Dendritic cell treated with granulocyte-macrophage colony-stimulating factor and Interleukin-4, amounts not matched to agents 40 ng/mL and 50 ng/mL, for 4 days (primary cell): ENCODE data around the gene NRBF2.
A peak's percentile ranks its signal among the peaks of the same experiment; 100 is the strongest.

Experiments
- H3K27ac Mint-ChIP-seq: one replicate; pipeline ENCODE4 v1.8.0; 2022; ENCODE audit warnings: mild to moderate bottlenecking, mixed read lengths
- H3K27me3 Mint-ChIP-seq: one replicate; pipeline ENCODE4 v1.8.0; 2022; ENCODE audit warnings: mild to moderate bottlenecking, mixed read lengths
- H3K36me3 Mint-ChIP-seq: one replicate; pipeline ENCODE4 v1.8.0; 2022; ENCODE audit warnings: low read depth, mixed read lengths
- H3K4me1 Mint-ChIP-seq: one replicate; pipeline ENCODE4 v1.8.0; 2022; ENCODE audit warnings: low read depth, mixed read lengths
- H3K4me3 Mint-ChIP-seq: one replicate; pipeline ENCODE4 v1.8.0; 2022; ENCODE audit warnings: mild to moderate bottlenecking, moderate library complexity, mixed read lengths
- H3K9me3 Mint-ChIP-seq: one replicate; pipeline ENCODE4 v1.8.0; 2022; ENCODE audit warnings: mixed read lengths
- intact Hi-C: fragments of 100-400 bp; cut with micrococcal nuclease; formaldehyde crosslinking; loops from one replicate; pipeline ENCODE4 v1.15.0; 2022

Gene NRBF2

GRCh38 chr10:63161592-63161991, 28.5 kb downstream of the NRBF2 start:
- peaks cover 38% of the 10 kb centered on the region for H3K36me3 Mint-ChIP-seq
- intact Hi-C loops = no loop called here
- no peaks in the 10 kb centered on the region for H3K9me3 Mint-ChIP-seq
- H3K4me3 Mint-ChIP-seq = no peak overlapping the region
- no peaks in the 10 kb centered on the region for H3K27me3 Mint-ChIP-seq
- H3K4me1 Mint-ChIP-seq = no peaks in the 10 kb centered on the region
- no peak overlapping the region for H3K27ac Mint-ChIP-seq

DNA sequence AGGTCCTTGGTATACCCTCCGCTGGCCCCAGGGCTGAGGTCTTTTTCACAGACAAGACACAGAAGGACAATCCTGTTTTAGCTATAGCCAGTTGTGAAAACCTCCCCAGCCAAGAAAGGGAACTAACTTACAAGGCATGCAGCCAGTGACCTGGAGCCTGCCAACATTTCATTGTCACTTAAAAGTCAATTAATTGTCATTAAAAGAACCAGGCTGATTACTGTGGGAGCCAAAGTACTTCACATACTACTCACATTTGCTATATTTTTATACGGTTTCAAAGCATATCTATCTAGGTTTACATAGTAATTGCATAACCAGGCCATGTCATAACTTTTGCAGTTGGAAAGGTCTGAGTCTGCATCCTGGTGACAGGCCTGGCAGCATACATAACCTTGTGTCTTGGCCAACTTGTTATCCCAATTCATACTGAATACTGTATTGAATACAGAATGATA, 31.1 kb downstream of the NRBF2 start:
- no peaks in the 10 kb centered on the region for H3K4me1 Mint-ChIP-seq
- H3K4me3 Mint-ChIP-seq = no peak overlapping the region
- no peaks in the 10 kb centered on the region for H3K27me3 Mint-ChIP-seq
- no peak overlapping the region for H3K27ac Mint-ChIP-seq
- intact Hi-C loops = no loop called here
- no peaks in the 10 kb centered on the region for H3K9me3 Mint-ChIP-seq
- H3K36me3 Mint-ChIP-seq = peaks cover 46% of the 10 kb centered on the region

- Mint-ChIP-seq H3K36me3 (peaks cover 57% of the 10 kb centered on the region), H3K4me3 (no peak overlapping the region), H3K4me1 (peaks cover 3% of the 10 kb centered on the region), H3K27me3 (no peaks in the 10 kb centered on the region), H3K27ac (no peak overlapping the region), H3K9me3 (no peaks in the 10 kb centered on the region)
- intact Hi-C loops = loop anchor here (5.0 kb wide), 1 partner anchor 462 kb away; no protein-coding TSS in a partner anchor
Measured at GRCh38 chr10:63165249-63165648, 32.1 kb downstream of the NRBF2 start.

DNA sequence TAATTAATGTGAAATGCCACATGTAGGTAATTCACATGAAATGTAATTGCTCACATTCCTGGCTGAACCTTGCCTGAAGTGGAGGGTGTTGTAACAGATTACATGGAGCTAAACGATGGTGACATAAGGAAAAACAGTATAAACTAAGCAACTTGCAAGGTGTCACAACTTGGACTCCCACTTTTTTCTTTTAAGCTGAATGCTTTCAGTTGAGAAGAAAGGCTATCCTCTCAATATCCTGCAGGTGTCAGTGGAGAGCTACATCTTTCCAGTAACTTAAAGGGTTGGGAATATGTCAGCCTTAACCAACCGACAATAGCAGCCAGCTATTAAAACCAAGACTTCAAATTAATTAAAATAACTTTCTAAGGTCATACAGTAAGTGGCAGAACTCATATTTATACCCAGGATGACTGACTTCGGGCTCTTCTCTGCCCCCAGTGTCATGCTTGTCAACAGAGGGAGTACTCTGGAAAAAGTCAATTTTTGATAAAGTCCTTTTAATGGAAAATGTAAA, 33.7 kb downstream of the NRBF2 start:
- Mint-ChIP-seq H3K9me3 (no peaks in the 10 kb centered on the region), H3K4me1 (peaks cover 5% of the 10 kb centered on the region), H3K4me3 (no peak overlapping the region), H3K27ac (no peak overlapping the region), H3K27me3 (no peaks in the 10 kb centered on the region), H3K36me3 (peaks cover 71% of the 10 kb centered on the region)
- intact Hi-C loops = loop anchor here (1.0 to 5.0 kb wide), 2 partner anchors 461 to 554 kb away; no protein-coding TSS in a partner anchor

DNA sequence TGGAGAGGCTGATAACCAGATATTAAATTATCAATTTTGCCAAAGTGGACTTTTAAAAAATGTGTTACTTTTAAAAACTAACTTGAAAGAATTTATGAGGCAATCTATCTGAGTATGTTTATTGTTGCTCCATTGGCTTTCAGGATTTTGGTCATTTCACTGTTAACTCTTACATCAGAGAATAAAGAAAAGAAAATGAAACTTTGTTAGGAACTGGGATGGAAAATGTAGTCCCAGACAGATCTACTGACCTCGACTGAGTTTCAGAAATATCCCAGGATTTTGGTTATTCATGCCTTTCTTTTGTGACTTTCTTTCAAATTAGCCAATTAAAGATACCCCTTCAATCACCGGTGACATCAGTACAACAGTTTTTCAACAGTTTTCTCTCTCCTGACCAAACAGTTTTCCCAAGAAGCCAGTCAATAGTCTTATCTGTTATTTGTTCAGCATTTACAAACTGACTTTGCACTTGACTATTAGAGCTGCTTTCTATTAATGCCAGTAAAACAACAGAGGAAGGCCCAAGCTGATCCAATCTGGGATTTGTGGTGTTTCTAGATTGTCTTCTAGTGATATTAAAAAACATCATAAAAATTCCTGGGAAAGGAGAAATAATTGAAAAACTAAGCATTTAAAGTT, 35.8 kb downstream of the NRBF2 start:
- intact Hi-C loops = loop anchor here (5.0 kb wide), 1 partner anchor 458 kb away; no protein-coding TSS in a partner anchor
- H3K27ac Mint-ChIP-seq = no peak overlapping the region
- no peaks in the 10 kb centered on the region for H3K27me3 Mint-ChIP-seq
- H3K4me1 Mint-ChIP-seq = peaks cover 23% of the 10 kb centered on the region
- no peak overlapping the region for H3K4me3 Mint-ChIP-seq
- H3K36me3 Mint-ChIP-seq = peaks cover 79% of the 10 kb centered on the region
- no peaks in the 10 kb centered on the region for H3K9me3 Mint-ChIP-seq

GRCh38 chr10:63169624-63170023, 36.5 kb downstream of the NRBF2 start:
- Mint-ChIP-seq H3K27me3 (no peaks in the 10 kb centered on the region), H3K27ac (no peak overlapping the region), H3K36me3 (peaks cover 78% of the 10 kb centered on the region), H3K4me3 (no peak overlapping the region), H3K4me1 (peaks cover 30% of the 10 kb centered on the region), H3K9me3 (no peaks in the 10 kb centered on the region)
- intact Hi-C loops = loop anchor here (5.0 kb wide), 1 partner anchor 458 kb away; no protein-coding TSS in a partner anchor

DNA sequence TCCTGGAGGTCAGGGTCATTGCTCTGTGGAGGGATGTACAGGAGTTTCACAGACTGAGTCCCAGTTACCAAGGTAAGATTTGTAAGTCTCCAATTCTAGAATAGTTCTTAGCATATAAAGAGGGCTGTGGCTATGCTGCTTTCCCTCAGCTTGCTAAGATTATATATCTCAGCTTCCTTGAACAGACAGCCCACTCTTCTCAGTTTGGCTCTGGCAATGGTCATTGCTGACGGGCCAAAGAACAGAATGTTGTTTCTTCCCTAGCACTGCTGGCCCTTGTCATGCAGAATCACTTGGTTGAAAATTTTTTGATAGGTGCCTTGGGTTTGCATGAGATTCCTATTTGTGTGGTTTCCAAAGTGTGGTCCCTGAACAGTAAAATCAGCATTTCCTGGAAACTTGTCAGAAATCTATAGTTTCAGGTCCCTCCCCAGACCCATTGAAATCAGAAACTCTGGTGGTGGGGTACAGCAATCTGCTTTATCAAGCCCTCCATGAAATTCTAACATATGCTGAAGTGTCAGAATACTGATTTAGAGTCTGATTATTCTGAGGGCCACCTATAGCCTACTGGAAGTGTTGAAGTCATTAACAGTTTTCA, 38.2 kb downstream of the NRBF2 start:
- Mint-ChIP-seq H3K27ac (no peak overlapping the region), H3K4me3 (no peak overlapping the region), H3K27me3 (no peaks in the 10 kb centered on the region), H3K36me3 (peaks cover 67% of the 10 kb centered on the region), H3K4me1 (peaks cover 30% of the 10 kb centered on the region), H3K9me3 (no peaks in the 10 kb centered on the region)
- intact Hi-C loops = no loop called here

- intact Hi-C loops = no loop called here
- H3K4me3 Mint-ChIP-seq = no peak overlapping the region
- no peak overlapping the region for H3K27ac Mint-ChIP-seq
Measured at GRCh38 chr10:63171926-63172325, 38.8 kb downstream of the NRBF2 start.

DNA sequence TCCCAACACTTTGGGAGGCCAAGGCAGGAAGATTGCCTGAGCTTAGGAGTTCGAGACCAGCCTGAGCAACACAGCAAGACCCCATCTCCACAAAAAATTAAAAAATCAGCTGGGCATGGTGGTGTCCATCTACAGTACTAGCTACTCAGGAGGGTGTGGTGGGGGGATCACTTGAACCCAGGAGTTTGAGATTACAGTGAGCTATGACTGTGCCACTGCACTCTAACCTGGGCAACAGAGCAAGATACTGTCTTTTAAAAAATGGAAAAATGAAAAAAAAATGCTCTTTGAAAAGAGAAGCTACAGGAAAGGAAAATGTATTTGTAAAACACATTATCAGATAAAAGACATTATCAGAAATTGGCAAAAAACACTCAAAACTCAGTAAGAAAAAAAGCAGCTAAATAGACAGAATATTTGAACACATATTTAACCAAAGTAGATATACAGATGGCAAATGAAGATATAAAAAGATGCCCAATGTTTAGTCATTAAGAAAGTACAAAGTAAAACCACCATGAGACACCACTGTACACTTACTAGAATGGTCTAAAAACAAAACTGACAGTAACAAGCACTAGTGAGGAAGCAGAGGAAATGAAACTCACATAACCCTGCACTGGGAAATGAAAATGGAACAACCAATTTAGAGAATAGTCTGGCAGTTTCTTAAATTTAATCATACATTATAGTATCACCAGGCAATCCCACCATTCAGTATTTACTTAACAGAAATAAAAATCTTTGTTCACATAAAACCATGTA, 40.5 kb downstream of the NRBF2 start:
- Mint-ChIP-seq H3K4me1 (peaks cover 30% of the 10 kb centered on the region), H3K27ac (peak overlapping the region; percentile 73), H3K27me3 (no peaks in the 10 kb centered on the region), H3K4me3 (no peak overlapping the region), H3K9me3 (no peaks in the 10 kb centered on the region), H3K36me3 (peaks cover 72% of the 10 kb centered on the region)
- intact Hi-C loops = no loop called here

More at GRCh38 chr10:63171926-63172325, 38.8 kb downstream of the NRBF2 start:
- no peaks in the 10 kb centered on the region for H3K9me3 Mint-ChIP-seq
- H3K27me3 Mint-ChIP-seq = no peaks in the 10 kb centered on the region
- H3K36me3 Mint-ChIP-seq = peaks cover 68% of the 10 kb centered on the region
- H3K4me1 Mint-ChIP-seq = peaks cover 30% of the 10 kb centered on the region

DNA sequence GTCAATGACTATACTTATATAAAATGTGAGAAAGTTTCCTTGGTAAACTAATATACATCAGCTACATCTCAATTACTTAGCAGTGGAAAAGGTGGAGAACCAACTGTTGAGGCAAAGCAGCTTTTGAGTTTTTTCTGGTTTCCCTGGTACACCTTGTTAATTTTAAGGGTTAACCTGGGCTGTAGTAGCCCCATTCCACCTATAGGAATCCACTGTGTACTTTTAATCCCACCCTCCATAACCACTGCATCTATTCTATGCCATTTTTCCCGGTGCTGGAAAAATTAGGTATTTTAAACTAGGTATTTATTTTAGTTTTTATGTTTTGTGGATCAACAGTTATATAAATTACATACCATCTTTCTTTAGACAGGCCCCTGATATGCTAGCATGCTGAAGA, 42.4 kb downstream of the NRBF2 start:
- Mint-ChIP-seq H3K4me1 (peaks cover 25% of the 10 kb centered on the region), H3K4me3 (no peak overlapping the region), H3K27ac (no peak overlapping the region), H3K27me3 (no peaks in the 10 kb centered on the region), H3K36me3 (peaks cover 71% of the 10 kb centered on the region), H3K9me3 (no peaks in the 10 kb centered on the region)
- intact Hi-C loops = no loop called here

GRCh38 chr10:63192826-63193225, 59.7 kb downstream of the NRBF2 start:
- Mint-ChIP-seq H3K9me3 (no peaks in the 10 kb centered on the region), H3K36me3 (peaks cover 95% of the 10 kb centered on the region), H3K27me3 (no peaks in the 10 kb centered on the region), H3K4me3 (no peak overlapping the region), H3K27ac (no peak overlapping the region), H3K4me1 (no peaks in the 10 kb centered on the region)
- intact Hi-C loops = no loop called here

- Mint-ChIP-seq H3K4me1 (no peaks in the 10 kb centered on the region), H3K4me3 (no peak overlapping the region), H3K27ac (no peak overlapping the region), H3K27me3 (no peaks in the 10 kb centered on the region), H3K36me3 (peaks cover 82% of the 10 kb centered on the region), H3K9me3 (no peaks in the 10 kb centered on the region)
- intact Hi-C loops = no loop called here
Measured at GRCh38 chr10:63197344-63198092, 64.4 kb downstream of the NRBF2 start.

GRCh38 chr10:63199716-63200115, 66.6 kb downstream of the NRBF2 start:
- peaks cover 71% of the 10 kb centered on the region for H3K36me3 Mint-ChIP-seq
- intact Hi-C loops = no loop called here
- no peak overlapping the region for H3K4me3 Mint-ChIP-seq
- H3K4me1 Mint-ChIP-seq = peaks cover 4% of the 10 kb centered on the region
- no peak overlapping the region for H3K27ac Mint-ChIP-seq
- H3K27me3 Mint-ChIP-seq = no peaks in the 10 kb centered on the region
- no peaks in the 10 kb centered on the region for H3K9me3 Mint-ChIP-seq
